Erythroblast (primary cell): ENCODE data around the gene ATP8A1.

ENCODE experiments used
- GATA1 ChIP-seq: IDR thresholded peaks from 2 replicates; pipeline ENCODE4 v1.6.1; 2011; ENCODE audit warnings: low read depth, mild to moderate bottlenecking, control low read depth, low read length, moderate library complexity
- POLR2A ChIP-seq: IDR thresholded peaks from 2 replicates; pipeline ENCODE4 v1.6.1; 2011; ENCODE audit warnings: mild to moderate bottlenecking, low read length

DNA sequence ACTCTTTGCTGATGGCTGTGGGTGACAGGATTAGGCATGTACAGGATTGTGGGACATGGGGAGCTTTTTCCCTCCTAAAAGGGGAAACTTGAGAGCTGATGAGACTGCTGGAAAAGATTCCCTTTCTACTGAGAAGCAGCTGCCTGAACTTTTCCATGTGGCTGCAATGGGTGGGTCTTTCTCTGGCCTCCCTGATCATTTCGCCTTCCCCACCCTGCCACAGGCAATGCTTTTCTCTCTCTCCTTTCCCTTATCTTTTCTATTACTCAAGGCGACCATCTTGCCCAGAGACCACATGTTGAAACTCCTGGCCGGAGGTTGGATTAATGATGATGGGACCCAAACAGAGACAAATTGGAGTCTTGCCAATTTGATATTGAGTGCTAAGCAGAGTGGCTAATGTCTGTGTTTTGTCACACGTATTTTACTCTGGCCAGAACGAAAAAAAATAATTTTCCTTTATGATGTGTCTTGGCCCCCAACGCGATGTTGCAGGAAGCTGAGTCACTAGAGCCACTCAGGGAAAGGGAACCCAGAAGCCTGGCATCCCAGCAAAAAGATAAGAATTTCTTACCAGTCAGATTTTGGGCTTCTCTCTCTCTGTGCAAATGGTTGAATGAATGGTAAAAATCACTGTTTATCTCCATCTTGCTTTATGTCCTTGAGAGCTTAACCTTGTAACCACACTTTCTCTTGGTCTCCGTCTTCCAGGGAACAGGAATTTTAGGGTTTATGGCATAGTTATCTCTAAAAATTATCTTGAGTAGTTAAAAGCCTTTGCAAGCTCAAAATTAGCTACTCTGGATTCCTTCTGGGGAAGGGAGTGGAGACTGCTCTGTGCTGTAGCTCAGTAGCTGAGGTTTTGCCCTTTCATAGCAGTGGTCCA lies 19.4 kb upstream of the ATP8A1 start:
- TF ChIP-seq POLR2A, result no peak
- no peak for TF ChIP-seq GATA1
